Lower leg skin (tissue), 4 donors: ENCODE data around the gene ARNT2. TPM values are rescaled to one million over a fixed set of nuclear protein-coding genes. Genes with fewer than 3 reads are reported as not detected.

ENCODE experiments used
- DNase-seq, 2 donors: peaks; one replicate each; pipeline ENCODE4 v3.0.0-alpha.2; 2019; ENCODE audit warnings: low spot score in 2 of 2
- H3K4me3 ChIP-seq: fragments of 200-600 bp; sonication (generic); 2 replicates; pipeline ENCODE4 v1.5.1; 2017; ENCODE audit warnings: mild to moderate bottlenecking, low read depth; ENCODE audit not compliant: poor library complexity, severe bottlenecking
- CTCF ChIP-seq, 3 donors: fragments of 450-650 bp; IDR thresholded peaks; one replicate each; pipeline ENCODE4 v1.5.1; 2016; ENCODE audit warnings: antibody characterized with exemption in 3 of 3, mild to moderate bottlenecking in 3 of 3, moderate library complexity in 2 of 3
- POLR2A ChIP-seq, 2 donors: fragments of 450-650 bp; IDR thresholded peaks; one replicate each; pipeline ENCODE4 v1.6.1; 2016 to 2017; ENCODE audit warnings: antibody characterized with exemption in 2 of 2, mild to moderate bottlenecking in 1 of 2, moderate library complexity in 1 of 2
- WGBS, 2 donors: methylation state at CpG; one replicate each; pipeline ENCODE4 v1.1.5; 2018; 5-methylcytosine and 5-hydroxymethylcytosine counted together
- intact Hi-C: fragments of 100-400 bp; cut with DNase I; formaldehyde crosslinking; loops from one replicate; pipeline ENCODE4 v1.15.0; 2023; ENCODE audit warnings: low total_unique reads
- total RNA-seq, 4 donors: library from RNA; depleted of rRNA; stranded (reverse); fragments of >200 nt; gene quantifications; one replicate each; pipeline ENCODE4 v1.1.0, GENCODE V29; 2016

ARNT2 gene
- total RNA-seq, 4 donors from 2014 or later = 1.7 to 8.7 (median 3.0) TPM

- no peak overlapping the region for H3K4me3 ChIP-seq
- no peak for DNase-seq
- intact Hi-C loops = no loop called here
- TF ChIP-seq POLR2A (IDR thresholded peaks at IDR 0.05) (no peak), CTCF (IDR thresholded peaks at IDR 0.05) (no peak)
- WGBS, 2 donors = 79 to 93% methylated on average over 7 of the region's 7 CpGs
Observed at GRCh38 chr15:80484333-80484864, 80.2 kb downstream of the ARNT2 start.

GRCh38 chr15:80485370-80486164, 81.4 kb downstream of the ARNT2 start:
- intact Hi-C loops = no loop called here
- no peak for DNase-seq
- 93% methylated on average over 5 of the region's 5 CpGs for WGBS, 2 donors
- no peak overlapping the region for H3K4me3 ChIP-seq
- TF ChIP-seq CTCF (IDR thresholded peaks at IDR 0.05) (no peak), POLR2A (IDR thresholded peaks at IDR 0.05) (no peak)

- DNase-seq = no peak
- no peak overlapping the region for H3K4me3 ChIP-seq
- TF ChIP-seq POLR2A (IDR thresholded peaks at IDR 0.05) = no peak
- TF ChIP-seq CTCF (IDR thresholded peaks at IDR 0.05) = no peak
- intact Hi-C loops = no loop called here
- 87 to 91% methylated on average over 4 of the region's 4 CpGs for WGBS, 2 donors
Observed at GRCh38 chr15:80487839-80488390, 83.7 kb downstream of the ARNT2 start.

- DNase-seq = no peak
- intact Hi-C loops = no loop called here
- no peak overlapping the region for H3K4me3 ChIP-seq
- 36 to 42% methylated on average over 7 of the region's 7 CpGs for WGBS, 2 donors
- TF ChIP-seq CTCF (IDR thresholded peaks at IDR 0.05) = no peak
- no peak for TF ChIP-seq POLR2A (IDR thresholded peaks at IDR 0.05)
Observed at GRCh38 chr15:80489030-80489594, 84.9 kb downstream of the ARNT2 start.

GRCh38 chr15:80490431-80490990, 86.3 kb downstream of the ARNT2 start:
- intact Hi-C loops = no loop called here
- WGBS, 2 donors = 93 to 95% methylated on average over 9 of the region's 9 CpGs
- H3K4me3 ChIP-seq = no peak overlapping the region
- DNase-seq = peak in 1 of 2 donors; percentile 68
- TF ChIP-seq POLR2A (IDR thresholded peaks at IDR 0.05) (no peak), CTCF (IDR thresholded peaks at IDR 0.05) (no peak)
